SIG-M5 treated with dmso at 0.1 percent for 504 hours (cell line): ENCODE results near the gene ACKR2.

Experiments used
- DNase-seq: peaks from one replicate; lab custom pipeline; 2025; ENCODE audit not compliant: unreplicated experiment; lab: John Stamatoyannopoulos, UW

Gene ACKR2

DNA sequence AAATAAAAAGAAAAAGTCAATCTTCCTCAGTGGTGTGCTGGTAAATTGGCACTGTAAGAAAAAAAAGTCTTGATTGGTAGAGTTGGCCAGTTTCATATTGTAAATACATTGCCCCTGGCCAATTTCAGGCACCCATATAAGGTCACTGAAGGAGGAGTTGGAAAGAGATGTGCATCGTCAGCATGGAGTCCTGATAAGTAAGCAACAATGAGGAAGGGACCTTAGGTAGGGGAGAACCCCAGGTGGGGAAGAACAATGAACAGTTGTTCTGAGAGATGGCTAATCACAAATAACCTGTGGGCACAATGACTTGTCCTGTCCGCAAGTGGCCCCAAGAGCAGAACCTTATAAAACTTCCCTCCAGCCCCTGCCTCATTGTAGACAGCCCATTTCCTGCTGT is 75.1 kb downstream of the ACKR2 start:
- no peak for DNase-seq

DNA sequence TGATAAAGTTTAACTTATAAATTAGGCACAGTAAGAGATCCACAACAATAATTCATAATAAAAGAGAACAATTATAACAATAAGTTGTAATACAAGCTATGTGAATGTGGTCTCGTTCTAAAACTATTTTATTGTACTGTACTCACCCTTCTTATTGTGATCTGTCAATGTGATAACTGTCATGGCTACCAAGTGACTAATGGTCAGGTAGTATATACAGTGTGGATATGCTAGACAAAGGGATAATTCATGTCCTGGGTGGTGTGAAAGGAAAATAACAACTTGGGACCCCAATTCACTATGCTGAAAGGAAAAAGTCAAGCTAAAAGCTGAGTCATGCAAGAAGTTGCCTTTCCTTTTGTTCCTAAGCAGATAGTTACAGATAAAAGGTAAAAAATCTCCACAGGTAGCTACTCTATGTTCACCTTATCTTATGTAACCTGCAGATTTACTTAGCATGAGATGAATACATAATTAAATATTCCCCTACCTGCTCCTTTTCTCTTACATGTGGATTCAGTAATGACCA is 77.1 kb downstream of the ACKR2 start:
- no peak for DNase-seq

- DNase-seq: no peak
Measured at GRCh38 chr3:42887084-42887483, 77.8 kb downstream of the ACKR2 start.

DNA sequence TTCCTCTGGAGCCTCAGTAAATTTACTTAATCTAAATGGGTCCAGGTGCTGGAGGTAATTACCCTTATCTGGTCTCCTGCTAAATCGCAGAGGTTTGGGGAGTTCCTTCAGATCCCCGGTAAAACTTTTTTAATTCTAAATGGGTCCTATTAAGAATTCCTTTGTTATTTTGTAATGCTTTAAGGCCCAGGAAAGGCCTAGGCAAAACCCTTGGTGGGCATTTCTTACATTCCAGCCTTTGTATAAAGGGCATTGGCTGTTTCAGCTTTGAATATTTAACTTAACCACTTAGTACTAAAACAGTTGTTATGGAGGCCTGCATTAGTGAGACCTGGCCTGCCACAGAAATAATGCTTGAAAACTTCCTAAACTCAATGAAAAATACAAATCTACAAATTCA is 81.8 kb downstream of the ACKR2 start:
- DNase-seq: no peak

- no peak for DNase-seq
Measured at GRCh38 chr3:42892169-42892568, 82.9 kb downstream of the ACKR2 start.

DNA sequence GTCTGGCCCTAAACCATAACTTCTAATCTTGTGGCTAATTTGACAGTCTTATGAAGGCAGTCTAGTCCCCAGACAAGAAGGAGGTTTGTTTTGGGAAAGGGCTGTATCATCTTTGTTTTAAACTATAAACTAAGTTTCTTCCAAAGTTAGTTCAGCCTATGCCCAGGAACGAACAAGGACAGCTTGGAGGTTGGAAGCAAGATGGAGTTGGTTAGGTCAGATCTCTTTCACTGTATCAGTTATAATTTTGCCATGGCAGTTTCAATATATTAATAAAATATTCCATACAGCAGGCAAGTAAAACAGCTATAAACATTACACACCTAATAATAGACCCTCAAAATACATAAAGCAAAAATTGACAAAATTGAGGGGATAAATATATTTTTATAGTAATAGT is 83.6 kb downstream of the ACKR2 start:
- DNase-seq: no peak

DNA sequence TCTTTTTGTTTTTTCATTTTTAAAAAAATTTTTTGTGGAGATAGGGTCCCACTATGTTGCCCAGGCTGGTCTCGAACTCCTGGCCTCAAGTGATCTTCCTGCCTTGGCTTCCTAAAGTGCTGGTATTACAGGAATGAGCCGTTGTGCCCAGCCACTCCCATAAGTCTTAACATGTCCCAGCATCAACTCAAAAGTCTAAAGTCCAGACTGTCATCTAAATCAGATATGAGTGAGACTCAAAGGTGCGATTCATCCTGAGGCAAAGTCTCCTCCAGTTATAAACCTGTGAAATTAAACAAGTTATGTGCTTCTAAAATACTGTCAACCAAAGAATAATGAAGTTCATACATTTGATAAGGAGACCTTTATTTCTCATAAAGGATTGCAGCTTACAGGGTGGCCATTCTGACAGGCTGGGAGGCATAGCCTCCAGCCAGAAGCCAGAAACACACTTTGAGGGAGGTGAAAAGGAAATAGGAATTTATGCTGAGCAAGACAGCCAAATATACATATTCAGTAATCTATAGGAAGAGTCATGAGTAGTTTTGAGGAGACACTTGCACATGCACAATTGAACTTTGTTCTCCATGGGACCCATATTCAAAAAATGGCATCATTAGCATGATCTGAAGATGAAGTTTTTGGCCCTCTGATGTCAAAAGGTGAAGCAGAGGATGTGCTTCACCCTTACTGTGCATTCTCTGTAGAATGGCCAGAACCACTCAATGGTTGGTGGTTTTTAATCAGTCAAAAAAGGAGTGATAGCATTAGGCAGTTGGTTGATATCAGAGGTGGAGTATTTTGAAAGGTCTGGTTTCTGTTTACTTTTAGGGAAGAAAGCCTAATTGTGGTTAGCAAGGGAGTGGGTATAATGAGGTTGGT is 85.7 kb downstream of the ACKR2 start:
- no peak for DNase-seq

DNA sequence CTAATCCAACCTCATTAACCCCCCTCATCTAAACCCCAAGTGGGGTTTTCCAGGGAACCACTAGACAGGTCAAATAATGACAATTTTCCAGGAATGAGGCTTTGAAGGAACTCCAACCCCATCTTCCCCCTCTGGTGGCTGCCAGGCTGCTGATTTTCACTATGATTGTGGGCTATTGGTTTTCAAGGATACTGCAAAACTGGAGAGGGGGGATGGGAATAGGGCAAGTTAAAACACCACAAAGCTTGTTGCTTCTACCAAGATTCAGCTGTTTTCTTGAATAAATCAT is 86.3 kb downstream of the ACKR2 start:
- DNase-seq: no peak

DNA sequence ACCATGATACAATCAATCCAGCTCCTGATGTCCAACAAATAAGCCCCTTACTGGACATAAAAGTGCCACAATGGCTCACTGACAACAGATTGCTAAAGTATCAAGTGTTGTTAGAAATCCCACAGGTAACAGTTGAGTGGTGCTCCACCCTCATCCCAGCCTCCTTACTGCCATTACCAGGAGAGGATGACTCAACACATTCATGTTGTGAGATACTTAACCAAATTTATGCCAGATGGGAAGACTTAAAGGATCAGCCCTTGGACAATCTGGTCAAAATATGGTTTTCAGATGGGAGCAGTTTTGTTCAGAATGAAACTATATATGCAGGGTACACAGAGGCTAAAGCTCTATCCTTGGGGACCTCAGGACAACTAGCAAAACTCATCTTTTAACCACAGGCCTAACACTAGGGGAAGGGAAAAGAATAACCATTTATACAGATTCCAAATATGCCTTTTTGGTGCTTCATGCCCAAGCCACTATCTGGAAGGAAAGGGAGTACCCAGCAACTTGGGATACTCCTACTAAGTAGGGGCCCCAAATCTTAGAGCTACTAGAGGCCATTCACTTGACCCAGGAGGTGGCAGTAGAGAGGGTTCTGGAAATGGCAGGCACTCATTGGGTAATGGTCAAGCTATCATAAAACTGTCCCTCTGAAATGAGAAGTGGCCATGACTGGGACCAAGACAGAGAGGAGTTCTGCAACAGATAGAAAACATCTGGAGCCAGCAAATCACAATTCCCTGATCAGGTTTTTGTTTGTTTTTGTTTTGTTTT is 89.8 kb downstream of the ACKR2 start:
- DNase-seq: no peak

- DNase-seq: peak; percentile 28
Measured at GRCh38 chr3:42900226-42901072, 91.2 kb downstream of the ACKR2 start.

DNA sequence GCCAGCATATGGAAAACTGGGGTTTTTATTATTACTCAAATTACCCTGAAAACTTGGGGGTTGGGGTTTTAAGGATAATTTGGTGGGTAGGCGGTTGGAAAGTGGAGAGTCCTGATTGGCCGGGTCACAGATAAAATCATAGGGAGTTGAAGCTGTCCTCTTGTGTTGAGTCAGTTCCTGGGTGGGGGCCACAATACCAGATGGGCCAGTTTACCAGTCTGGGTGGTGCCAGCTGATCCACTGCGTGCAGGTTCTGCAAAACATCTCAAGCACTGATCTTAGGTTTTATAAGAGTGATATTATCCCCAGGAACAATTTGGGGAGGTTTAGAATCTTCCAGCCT is 91.8 kb downstream of the ACKR2 start:
- DNase-seq: no peak

GRCh38 chr3:42902257-42902656 is 93.0 kb downstream of the ACKR2 start:
- no peak for DNase-seq

DNA sequence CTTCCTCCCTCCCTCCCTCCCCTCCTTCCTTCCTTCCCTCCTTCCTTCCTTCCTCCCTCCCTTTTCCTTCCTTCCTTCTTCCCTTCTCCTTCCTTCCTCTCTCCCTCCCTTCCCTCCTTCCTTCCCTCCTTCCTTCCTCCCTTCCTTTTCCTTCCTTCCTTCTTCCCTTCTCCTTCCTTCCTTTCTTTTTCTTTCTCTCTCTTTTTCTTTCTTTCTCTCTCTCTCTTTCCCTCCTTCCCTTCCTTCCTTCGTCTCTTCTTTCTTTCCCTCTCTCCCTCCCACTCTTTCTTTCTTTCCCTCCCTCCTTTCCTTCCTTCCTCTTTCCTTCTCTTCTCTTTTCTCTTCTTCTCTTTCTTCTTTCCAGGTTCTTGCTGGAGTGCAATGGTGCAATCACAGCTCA is 94.8 kb downstream of the ACKR2 start:
- DNase-seq: no peak

GRCh38 chr3:42905740-42906069 is 96.5 kb downstream of the ACKR2 start:
- no peak for DNase-seq

DNA sequence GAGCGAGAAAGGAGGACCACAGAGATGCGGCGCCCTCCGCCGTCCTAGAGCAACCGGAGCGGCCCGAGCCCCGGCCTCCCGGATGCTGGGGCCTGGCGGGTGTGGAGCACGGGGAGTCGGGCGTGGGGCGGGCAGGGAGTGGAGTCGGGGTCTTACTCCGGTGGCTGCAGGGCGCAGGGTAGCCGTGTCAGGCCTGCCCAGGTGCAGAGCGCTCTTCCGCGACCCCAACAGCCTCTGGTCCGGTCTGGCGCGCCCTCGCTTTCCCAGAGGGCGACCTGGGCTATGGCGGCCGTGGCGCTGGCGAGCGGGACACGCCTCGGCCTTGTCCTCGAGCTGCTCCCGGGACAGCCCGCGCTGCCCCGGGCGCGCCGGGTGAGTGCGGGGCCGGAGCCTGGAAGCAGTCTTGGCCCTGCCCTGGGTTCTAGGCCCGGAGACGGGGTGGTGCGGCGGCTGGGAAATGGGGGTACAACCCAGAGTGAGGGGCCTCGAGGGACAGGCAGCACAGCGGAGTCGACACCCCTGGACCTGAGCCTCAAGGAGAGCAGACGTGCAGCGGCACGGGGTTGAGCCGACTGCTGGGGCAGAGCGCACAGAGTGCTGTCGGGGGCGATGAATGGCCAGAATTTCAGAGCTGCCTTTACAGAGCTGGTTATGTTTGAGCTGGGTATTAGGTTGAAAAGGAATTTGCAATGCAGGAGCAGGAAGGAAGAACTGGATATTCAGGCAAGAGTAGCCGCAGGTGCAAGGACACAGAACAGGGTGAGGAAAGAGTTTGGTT is 97.0 kb downstream of the ACKR2 start, which contains the start of gene ZNF662:
TSS of gene ZNF662 (plus strand) at position 73 of the 778 bp plus-strand sequence. CDS start 1,973 bp downstream, outside the sequence.
- no peak for DNase-seq

GRCh38 chr3:42906848-42907183 is 97.6 kb downstream of the ACKR2 start:
- no peak for DNase-seq

DNA sequence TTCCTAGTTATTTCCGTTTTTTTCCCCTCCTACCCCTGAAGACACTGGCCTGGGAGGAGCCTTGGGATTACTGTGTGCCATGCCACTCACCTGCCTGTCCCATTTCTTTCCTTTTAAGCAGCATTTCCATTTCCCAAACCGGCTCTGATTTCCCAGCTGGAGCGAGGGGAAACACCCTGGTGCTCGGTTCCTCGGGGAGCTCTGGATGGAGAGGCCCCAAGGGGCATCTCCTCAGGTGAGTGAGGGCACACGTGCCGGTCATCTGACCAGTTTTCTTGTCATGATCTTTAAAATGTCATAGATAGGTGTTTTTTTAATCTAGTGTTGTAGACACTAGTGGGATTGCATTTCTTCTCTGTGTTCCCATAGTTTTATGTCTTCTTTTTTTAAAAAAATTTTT is 99.4 kb downstream of the ACKR2 start:
- no peak for DNase-seq

GRCh38 chr3:42911551-42911950 is 102.3 kb downstream of the ACKR2 start:
- DNase-seq: no peak

DNA sequence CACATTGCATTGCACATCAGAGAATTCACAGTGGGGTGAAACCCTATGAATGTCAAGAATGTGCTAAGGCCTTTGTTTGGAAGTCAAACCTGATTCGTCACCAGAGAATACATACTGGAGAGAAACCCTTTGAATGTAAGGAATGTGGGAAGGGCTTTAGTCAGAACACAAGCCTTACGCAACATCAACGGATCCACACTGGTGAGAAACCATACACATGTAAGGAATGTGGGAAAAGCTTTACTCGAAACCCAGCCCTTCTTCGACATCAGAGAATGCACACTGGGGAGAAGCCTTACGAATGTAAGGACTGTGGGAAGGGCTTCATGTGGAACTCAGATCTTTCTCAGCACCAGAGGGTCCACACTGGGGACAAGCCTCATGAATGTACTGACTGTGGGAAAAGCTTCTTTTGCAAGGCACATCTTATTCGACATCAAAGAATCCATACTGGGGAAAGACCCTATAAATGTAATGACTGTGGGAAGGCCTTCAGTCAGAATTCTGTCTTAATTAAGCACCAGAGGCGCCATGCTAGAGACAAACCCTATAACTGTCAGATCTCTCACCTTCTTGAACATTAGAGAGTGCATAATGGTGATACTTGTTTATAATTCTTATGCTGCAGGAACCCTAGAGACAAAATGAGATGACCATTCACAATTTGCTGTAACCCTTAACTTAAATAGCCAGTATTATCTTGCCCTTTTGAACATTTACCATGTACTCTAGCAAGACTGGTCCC is 105.7 kb downstream of the ACKR2 start:
- no peak for DNase-seq
